HG02610 (cell line): Measurements from ENCODE around the gene BOLA2B.
"Not testable (repeated sequence)": the region's sequence is repeated elsewhere in the genome, so short reads cannot be mapped to it uniquely, and the experiment has no call there.

Experiments used
- ATAC-seq: cut with Tn5 transposase; IDR thresholded peaks from one replicate; pipeline ENCODE4 v1.9.1; 2021; ENCODE audit warnings: mild to moderate bottlenecking, moderate library complexity; ENCODE audit not compliant: unreplicated experiment

The BOLA2B gene

GRCh38 chr16:30193615-30194014 lies at the start of gene BOLA2B, which contains the start of gene SLX1A:
Gene BOLA2B (minus strand): TSS chr16:30193666. CDS start chr16:30193595, 71 bp downstream.
Gene SLX1A (plus strand): TSS chr16:30193875. CDS start chr16:30194085, 210 bp downstream.
- ATAC-seq, result peak; percentile 94

- not testable (repeated sequence) for ATAC-seq
Measured at GRCh38 chr16:30217082-30217481, 23.6 kb upstream of the BOLA2B start.

GRCh38 chr16:30211414-30211813 lies 17.9 kb upstream of the BOLA2B start:
- ATAC-seq, result not testable (repeated sequence)

- ATAC-seq, result not testable (repeated sequence)
Measured at GRCh38 chr16:30209032-30209431, 15.6 kb upstream of the BOLA2B start.

- ATAC-seq, result not testable (repeated sequence)
Measured at GRCh38 chr16:30207063-30207704, 13.7 kb upstream of the BOLA2B start.

- ATAC-seq, result not testable (repeated sequence)
Measured at GRCh38 chr16:30206252-30206651, 12.8 kb upstream of the BOLA2B start.

GRCh38 chr16:30205541-30206236 lies 12.2 kb upstream of the BOLA2B start:
- ATAC-seq, result not testable (repeated sequence)

- ATAC-seq, result not testable (repeated sequence)
Measured at GRCh38 chr16:30199608-30200343, 6.3 kb upstream of the BOLA2B start.

- ATAC-seq, result not testable (repeated sequence)
Measured at GRCh38 chr16:30199049-30199448, 5.6 kb upstream of the BOLA2B start, which contains the start of gene SULT1A3. Gene SULT1A3 (plus strand): TSS chr16:30199255. CDS start chr16:30200729, 1,474 bp downstream.

- not testable (repeated sequence) for ATAC-seq
Measured at GRCh38 chr16:30197001-30197400, 3.5 kb upstream of the BOLA2B start.

- peak; percentile 61 for ATAC-seq
Measured at GRCh38 chr16:30194172-30194925, 883 bp upstream of the BOLA2B start.

- not testable (repeated sequence) for ATAC-seq
Measured at GRCh38 chr16:30193098-30193497, 368 bp downstream of the BOLA2B start.

- not testable (repeated sequence) for ATAC-seq
Measured at GRCh38 chr16:30191158-30191557, 2.3 kb downstream of the BOLA2B start.

GRCh38 chr16:30187971-30188561 lies 5.4 kb downstream of the BOLA2B start:
- no peak for ATAC-seq

GRCh38 chr16:30187556-30187865 lies 6.0 kb downstream of the BOLA2B start:
- ATAC-seq, result no peak

- no peak for ATAC-seq
Measured at GRCh38 chr16:30186782-30187555, 6.5 kb downstream of the BOLA2B start.

GRCh38 chr16:30186444-30186781 lies 7.1 kb downstream of the BOLA2B start:
- no peak for ATAC-seq

GRCh38 chr16:30185683-30186421 lies 7.6 kb downstream of the BOLA2B start:
- ATAC-seq, result no peak
